Measurements from ENCODE around the gene KPTN. TPM values are rescaled to one million over a fixed set of nuclear protein-coding genes. Genes with fewer than 3 reads are reported as not detected.

KPTN gene
- total and polyA plus RNA-seq, 10 donors: 3.9 to 36.3 (median 8.7) TPM

DNA sequence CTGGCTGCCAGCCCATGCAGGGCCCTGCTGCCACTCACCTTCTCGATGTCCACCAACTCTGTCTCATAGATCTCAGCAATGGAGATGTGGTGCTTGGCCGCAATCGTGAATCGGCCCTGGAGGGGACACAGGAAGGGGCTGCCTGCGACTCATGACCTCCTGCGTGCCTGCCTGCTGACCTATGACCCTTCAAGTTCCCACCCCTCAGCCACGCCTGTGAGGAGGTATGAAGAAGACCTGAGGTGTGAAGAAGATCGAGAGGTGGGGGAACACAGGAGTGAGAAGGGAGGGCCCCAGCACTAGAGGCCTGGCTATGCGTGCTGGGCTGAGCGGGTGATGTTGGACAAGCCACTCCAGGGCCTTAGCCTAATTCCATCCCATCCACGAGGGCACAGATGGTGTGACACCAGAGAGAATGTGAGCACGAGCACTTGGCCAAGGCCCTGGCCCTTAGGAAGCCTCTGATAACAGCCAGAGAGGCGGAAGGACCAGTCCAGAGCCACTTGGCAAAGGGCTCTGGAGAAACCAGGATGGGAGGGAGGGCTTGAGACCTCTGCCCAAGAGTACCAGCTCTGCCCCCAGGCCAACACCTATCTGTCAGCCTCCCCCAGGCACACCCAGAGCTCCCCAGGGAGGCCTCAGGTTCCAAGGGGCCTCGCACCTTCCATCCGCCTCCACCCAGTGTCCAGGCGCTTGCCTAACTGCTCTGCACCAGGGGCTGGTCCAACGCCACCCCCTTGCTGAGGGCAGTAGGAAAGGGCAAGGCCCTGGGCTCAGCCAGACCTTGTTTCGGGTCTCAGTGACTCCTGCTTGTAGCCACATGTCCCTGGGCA lies 9.6 kb upstream of the KPTN start:
- H3K36me3 ChIP-seq: peaks cover 0 to 100% (median 68%) of the 10 kb centered on the region in 6 donors
- H3K27ac ChIP-seq: no peak overlapping the region
- no peak overlapping the region for H3K4me3 ChIP-seq
- WGBS, 5 donors: 84 to 88% (median 85%) methylated on average over 15 to 18 of the region's 18 CpGs
- peaks cover 0 to 14% (median 0%) of the 10 kb centered on the region in 6 donors for H3K4me1 ChIP-seq
- peak; percentile 46 for DNase-seq
- no peaks in the 10 kb centered on the region for H3K9me3 ChIP-seq
- TF ChIP-seq POLR2AphosphoS5 (IDR thresholded peaks at IDR 0.05): peak in 1 of 3 donors; percentile 3
- no peak for TF ChIP-seq CTCF (IDR thresholded peaks at IDR 0.05 in 8 of 11, conservative IDR thresholded peaks at IDR 0.05 in 3 of 11)
- intact Hi-C loops (cut with DNase I; ENCODE audit: low total_unique reads): no loop called here
- H3K27me3 ChIP-seq (replicated peaks in 1 of 7): no peaks in the 10 kb centered on the region

GRCh38 chr19:47492571-47493377 lies 8.8 kb upstream of the KPTN start:
- 60 to 72% (median 63%) methylated on average over 20 to 23 of the region's 23 CpGs for WGBS, 5 donors
- no peaks in the 10 kb centered on the region for H3K27me3 ChIP-seq (replicated peaks in 1 of 7)
- H3K27ac ChIP-seq: no peak overlapping the region
- peaks cover 0 to 17% (median 0%) of the 10 kb centered on the region in 6 donors for H3K4me1 ChIP-seq
- TF ChIP-seq POLR2A (IDR thresholded peaks at IDR 0.05): no peak
- TF ChIP-seq CTCF (IDR thresholded peaks at IDR 0.05 in 8 of 11, conservative IDR thresholded peaks at IDR 0.05 in 3 of 11): no peak
- TF ChIP-seq POLR2AphosphoS5 (IDR thresholded peaks at IDR 0.05): peak in 1 of 3 donors; percentile 20
- no peaks in the 10 kb centered on the region for H3K9me3 ChIP-seq
- no peak for DNase-seq
- peaks cover 0 to 100% (median 63%) of the 10 kb centered on the region in 6 donors for H3K36me3 ChIP-seq
- intact Hi-C loops (cut with DNase I; ENCODE audit: low total_unique reads): no loop called here
- H3K4me3 ChIP-seq: no peak overlapping the region

DNA sequence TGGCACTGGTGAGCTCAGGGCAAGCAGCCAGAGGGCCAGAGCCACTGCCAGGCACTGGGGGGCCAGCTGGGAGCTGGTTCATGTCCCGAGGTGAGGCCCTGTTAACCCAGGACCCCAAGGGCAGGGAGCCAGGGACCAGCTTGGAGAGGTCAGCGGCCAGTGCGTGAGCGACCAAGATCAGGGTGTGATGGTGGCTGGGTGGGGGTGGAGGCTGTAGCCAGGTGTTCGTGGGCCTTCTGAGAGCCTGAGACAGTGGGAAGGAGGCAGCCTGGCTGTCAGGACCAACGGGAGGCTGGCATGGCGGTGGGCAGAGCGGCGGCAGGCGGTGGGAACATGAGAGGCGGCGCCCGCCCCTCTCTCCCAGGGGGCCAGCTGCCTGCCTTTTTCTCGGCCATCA lies 8.1 kb upstream of the KPTN start:
- peak; percentile 43 for DNase-seq
- TF ChIP-seq POLR2AphosphoS5 (IDR thresholded peaks at IDR 0.05) (peak in 1 of 3 donors; percentile 40), CTCF (IDR thresholded peaks at IDR 0.05 in 8 of 11, conservative IDR thresholded peaks at IDR 0.05 in 3 of 11) (no peak), POLR2A (IDR thresholded peaks at IDR 0.05) (no peak)

More for the DNA sequence above, 8.1 kb upstream of the KPTN start:
- no peak overlapping the region for H3K27ac ChIP-seq
- WGBS, 5 donors: 84 to 92% (median 88%) methylated on average over 9 to 14 of the region's 14 CpGs
- intact Hi-C loops (cut with DNase I; ENCODE audit: low total_unique reads): no loop called here
- peaks cover 0 to 100% (median 60%) of the 10 kb centered on the region in 6 donors for H3K36me3 ChIP-seq
- H3K9me3 ChIP-seq: no peaks in the 10 kb centered on the region
- no peak overlapping the region for H3K4me3 ChIP-seq
- peaks cover 0 to 23% (median 3%) of the 10 kb centered on the region in 6 donors for H3K4me1 ChIP-seq
- no peaks in the 10 kb centered on the region for H3K27me3 ChIP-seq (replicated peaks in 1 of 7)
